IMR-90 (cell line): Measurements from ENCODE around the gene B4GALT5. TPM values are rescaled to one million over a fixed set of nuclear protein-coding genes. Genes with fewer than 3 reads are reported as not detected.

ENCODE experiments used
- ATAC-seq: fragments of 200-7000 bp; cut with Tn5 transposase; 2 replicates; pipeline ENCODE4 v1.9.1; 2020; ENCODE audit warnings: low read depth, mild to moderate bottlenecking, moderate library complexity
- BruUV-seq: library from RNA; stranded (reverse); fragments of 400-500 nt; replicated peaks from 2 replicates; lab custom pipeline; 2021; lab: Mats Ljungman, UMichigan
- CTCF ChIA-PET: fragments of 300-600 bp; formaldehyde crosslinking; extraction: SDS; loops from one replicate; lab custom pipeline; 2021; ENCODE audit warnings: antibody characterized with exemption; lab: Yijun Ruan, JAX
- POLR2A ChIA-PET: fragments of 300-600 bp; sonication (Branson Sonifier 250); formaldehyde crosslinking; loops from one replicate; lab custom pipeline; 2022; ENCODE audit warnings: antibody characterized with exemption; ENCODE audit not compliant: unreplicated experiment; lab: Charles Lee
- DNase-seq: peaks from one replicate; pipeline ENCODE4 v3.0.0; 2013
- H2AFZ ChIP-seq: replicated peaks from 2 replicates; pipeline ENCODE3; 2013; ENCODE audit warnings: low read length, mild to moderate bottlenecking; ENCODE audit not compliant: poor library complexity
- H2AK5ac ChIP-seq: 2 replicates; pipeline ENCODE4 v1.6.1; 2013; ENCODE audit warnings: low read depth, low read length, inconsistent platforms
- H2AK9ac ChIP-seq: replicated peaks from 2 replicates; pipeline ENCODE3; 2013; ENCODE audit warnings: mild to moderate bottlenecking, low read depth, low read length, moderate library complexity; ENCODE audit not compliant: poor library complexity
- H2BK120ac ChIP-seq: 2 replicates; pipeline ENCODE4 v1.6.1; 2013; ENCODE audit warnings: low read depth, low read length, inconsistent platforms
- H2BK15ac ChIP-seq: 3 replicates; pipeline ENCODE4 v1.6.1; 2013; ENCODE audit warnings: low read depth, low read length, inconsistent platforms
- H2BK20ac ChIP-seq: 2 replicates; pipeline ENCODE4 v1.6.1; 2013; ENCODE audit warnings: low read depth, mild to moderate bottlenecking, inconsistent platforms, low read length, moderate library complexity
- H2BK5ac ChIP-seq: 2 replicates; pipeline ENCODE4 v1.6.1; 2013; ENCODE audit warnings: mild to moderate bottlenecking, low read depth, low read length, inconsistent platforms; ENCODE audit not compliant: poor library complexity, severe bottlenecking
- H3K14ac ChIP-seq: replicated peaks from 2 replicates; pipeline ENCODE4 v1.6.1; 2013; ENCODE audit warnings: low read depth, low read length, inconsistent platforms
- H3K18ac ChIP-seq: 2 replicates; pipeline ENCODE4 v1.6.1; 2013; ENCODE audit warnings: low read depth, low read length, control low read depth
- H3K23ac ChIP-seq: 2 replicates; pipeline ENCODE4 v1.6.1; 2013; ENCODE audit warnings: low read depth, low read length, inconsistent platforms
- H3K27ac ChIP-seq: 2 replicates; pipeline ENCODE4 v1.5.1; 2013; ENCODE audit warnings: mild to moderate bottlenecking, control low read depth, low read length; ENCODE audit not compliant: insufficient read depth
- H3K27me3 ChIP-seq: 2 replicates; pipeline ENCODE4 v1.6.1; 2013; ENCODE audit warnings: low read length; ENCODE audit not compliant: control insufficient read depth, insufficient read depth
- H3K36me3 ChIP-seq: 2 replicates; pipeline ENCODE4 v1.6.1; 2013; ENCODE audit warnings: low read length, mixed read lengths; ENCODE audit not compliant: control insufficient read depth, insufficient read depth
- H3K4ac ChIP-seq: 2 replicates; pipeline ENCODE4 v1.6.1; 2013; ENCODE audit warnings: low read depth, low read length, inconsistent platforms
- H3K4me1 ChIP-seq: 2 replicates; pipeline ENCODE4 v1.6.1; 2013; ENCODE audit warnings: low read length, mixed read lengths; ENCODE audit not compliant: control insufficient read depth, insufficient read depth
- H3K4me2 ChIP-seq: 2 replicates; pipeline ENCODE4 v1.6.1; 2013; ENCODE audit warnings: low read depth, mild to moderate bottlenecking, control low read depth, low read length, moderate library complexity
- H3K4me3 ChIP-seq: 2 replicates; pipeline ENCODE4 v1.5.1; 2013; ENCODE audit warnings: low read depth, mild to moderate bottlenecking, control low read depth, low read length, moderate library complexity; ENCODE audit not compliant: insufficient read depth
- H3K56ac ChIP-seq: 2 replicates; pipeline ENCODE4 v1.6.1; 2013; ENCODE audit warnings: low read length, inconsistent platforms; ENCODE audit not compliant: insufficient read depth; ENCODE audit errors: extremely low read depth
- H3K79me1 ChIP-seq, 2 experiments: 2 replicates each; pipeline ENCODE4 v1.6.1; 2013; ENCODE audit warnings: low read length in 2 of 2, inconsistent platforms in 1 of 2, low read depth in 1 of 2
- H3K9ac ChIP-seq: 2 replicates; pipeline ENCODE4 v1.6.1; 2013; ENCODE audit warnings: low read depth, low read length, control low read depth
- H3K9me1 ChIP-seq: 2 replicates; pipeline ENCODE4 v1.6.1; 2013; ENCODE audit warnings: low read length, inconsistent platforms; ENCODE audit not compliant: insufficient read depth
- H3K9me3 ChIP-seq: 2 replicates; pipeline ENCODE4 v1.6.1; 2013; ENCODE audit warnings: low read length; ENCODE audit not compliant: control insufficient read depth, insufficient read depth
- H4K20me1 ChIP-seq: 2 replicates; pipeline ENCODE4 v1.6.1; 2013; ENCODE audit warnings: low read length, inconsistent platforms; ENCODE audit not compliant: insufficient read depth
- H4K5ac ChIP-seq: 2 replicates; pipeline ENCODE4 v1.6.1; 2013; ENCODE audit warnings: mild to moderate bottlenecking, low read depth, low read length, control low read depth
- H4K8ac ChIP-seq, 2 experiments: 2 replicates each; pipeline ENCODE4 v1.6.1; 2013; ENCODE audit warnings: low read depth in 2 of 2, low read length in 2 of 2, control low read depth in 1 of 2, inconsistent platforms in 1 of 2
- H4K91ac ChIP-seq: 2 replicates; pipeline ENCODE4 v1.6.1; 2013; ENCODE audit warnings: low read depth, low read length, inconsistent platforms; ENCODE audit not compliant: insufficient read depth
- BHLHE40 ChIP-seq: fragments of 150-350 bp; IDR thresholded peaks from 2 replicates; pipeline ENCODE4 v1.6.1; 2016; ENCODE audit warnings: mild to moderate bottlenecking, low read depth, low read length
- CEBPB ChIP-seq: IDR thresholded peaks from 2 replicates; pipeline ENCODE4 v1.6.1; 2012; ENCODE audit warnings: low read depth, low read length, improper control_type of control experiment
- CHD1 ChIP-seq: IDR thresholded peaks from 2 replicates; pipeline ENCODE4 v1.6.1; 2012; ENCODE audit warnings: low read depth, low read length, improper control_type of control experiment
- CTCF ChIP-seq: conservative IDR thresholded peaks from 2 replicates; pipeline ENCODE4 v1.5.1; 2012; ENCODE audit warnings: mild to moderate bottlenecking, low read depth, low read length, improper control_type of control experiment
- FOS ChIP-seq: fragments of 150-350 bp; IDR thresholded peaks from 2 replicates; pipeline ENCODE4 v1.6.1; 2016; ENCODE audit warnings: low read depth, low read length
- MAFK ChIP-seq: IDR thresholded peaks from 2 replicates; pipeline ENCODE4 v1.6.1; 2012; ENCODE audit warnings: low read depth, low read length, improper control_type of control experiment
- MAZ ChIP-seq: IDR thresholded peaks from 2 replicates; pipeline ENCODE4 v1.6.1; 2012; ENCODE audit warnings: low read depth, mild to moderate bottlenecking, low read length, improper control_type of control experiment, moderate library complexity, borderline replicate concordance
- MXI1 ChIP-seq: IDR thresholded peaks from 2 replicates; pipeline ENCODE4 v1.6.1; 2012; ENCODE audit warnings: low read depth, mild to moderate bottlenecking, low read length, moderate library complexity, borderline replicate concordance
- NFE2L2 ChIP-seq: fragments of 150-350 bp; IDR thresholded peaks from 2 replicates; pipeline ENCODE4 v1.6.1; 2016; ENCODE audit warnings: low read depth, mild to moderate bottlenecking, low read length
- POLR2A ChIP-seq: IDR thresholded peaks from 2 replicates; pipeline ENCODE4 v1.6.1; 2012; ENCODE audit warnings: mild to moderate bottlenecking, low read depth, low read length
- RAD21 ChIP-seq: IDR thresholded peaks from 2 replicates; pipeline ENCODE4 v1.6.1; 2012; ENCODE audit warnings: low read length, improper control_type of control experiment
- RCOR1 ChIP-seq: IDR thresholded peaks from 2 replicates; pipeline ENCODE4 v1.6.1; 2012; ENCODE audit warnings: mild to moderate bottlenecking, low read length, improper control_type of control experiment; ENCODE audit not compliant: insufficient replicate concordance
- RFX5 ChIP-seq: IDR thresholded peaks from 2 replicates; pipeline ENCODE4 v1.8.0; 2012; ENCODE audit warnings: low read depth, mild to moderate bottlenecking, low read length, moderate library complexity
- SMC3 ChIP-seq: fragments of 150-350 bp; IDR thresholded peaks from 2 replicates; pipeline ENCODE4 v1.6.1; 2016; ENCODE audit warnings: low read depth, mild to moderate bottlenecking, antibody characterized with exemption, low read length, moderate library complexity
- USF2 ChIP-seq: fragments of 150-350 bp; IDR thresholded peaks from 2 replicates; pipeline ENCODE4 v1.6.1; 2017; ENCODE audit warnings: mild to moderate bottlenecking, antibody characterized with exemption, low read length, low read depth
- WGBS, 2 experiments: methylation state at CpG; one replicate each; pipeline versions ENCODE4 v1.1.5 to v1.1.7; 2013; ENCODE audit warnings: missing lambda C conversion rate in 2 of 2; ENCODE audit not compliant: insufficient read length in 1 of 2; ENCODE audit errors: extremely low coverage in 2 of 2; 5-methylcytosine and 5-hydroxymethylcytosine counted together
- dilution Hi-C: fragments of 300-500 bp; cut with HindIII; formaldehyde crosslinking; loops from one replicate; pipeline ENCODE4 v1.14.3; 2018; ENCODE audit warnings: low sequenced_read_pairs; ENCODE audit not compliant: unreplicated experiment
- in situ Hi-C: fragments of 300-500 bp; cut with MboI; formaldehyde crosslinking; loops from 3 replicates; pipeline ENCODE4 v1.14.3; 2019; ENCODE audit warnings: low sequenced_read_pairs, inconsistent platforms, mixed read lengths
- intact Hi-C: fragments of 100-400 bp; cut with micrococcal nuclease; formaldehyde crosslinking; loops from 2 replicates; pipeline ENCODE4 v1.10.0; 2022
- polyA plus RNA-seq, 3 experiments: library from polyadenylated mRNA; depleted of rRNA; stranded (reverse); fragments of >200 nt; gene quantifications; 2 replicates each; pipeline ENCODE4 v1.2.3, GENCODE V29; 2012; ENCODE audit warnings: low replicate concordance in 1 of 3
- total RNA-seq: library from RNA; depleted of rRNA; stranded (reverse); fragments of >200 nt; gene quantifications from 2 replicates; pipeline ENCODE4 v1.2.3, GENCODE V29; 2012
- TF ChIP-seq, protein P1 (sequence below): fragments of 150-350 bp; IDR thresholded peaks from 2 replicates; pipeline ENCODE4 v1.6.1; 2016; ENCODE audit warnings: low read depth, mild to moderate bottlenecking, low read length, moderate library complexity, borderline replicate concordance

Gene B4GALT5
- total and polyA plus RNA-seq, 2 of the 4 experiments (the other 2 are of a cell fraction) = 11.3 to 20.4 TPM

- in situ Hi-C loops (no loop called here), intact Hi-C loops (no loop called here), dilution Hi-C loops (no loop called here)
- WGBS, 2 experiments = no CpG with 5 or more reads among the region's 2 CpGs
- ATAC-seq = no peak
- no peak overlapping the region for H3K18ac ChIP-seq
- H3K9me1 ChIP-seq = no peaks in the 10 kb centered on the region
- H4K91ac ChIP-seq = no peak overlapping the region
- H3K27ac ChIP-seq = no peak overlapping the region
- H3K56ac ChIP-seq = no peak overlapping the region
- H2BK20ac ChIP-seq = no peak overlapping the region
- no peak overlapping the region; the same call in 1 of the 2 replicates for H2AK5ac ChIP-seq
- no peaks in the 10 kb centered on the region for H3K36me3 ChIP-seq
- H2AK9ac ChIP-seq = no peak overlapping the region
- H3K79me1 ChIP-seq = no peaks in the 10 kb centered on the region
- no peak overlapping the region for H3K4me3 ChIP-seq
- no peak overlapping the region for H3K14ac ChIP-seq
- no peaks in the 10 kb centered on the region for H3K27me3 ChIP-seq
- ChIA-PET CTCF (no interaction called here), POLR2A (no interaction called here)
- H3K9me3 ChIP-seq = peaks cover 3% of the 10 kb centered on the region; the same call in 1 of the 2 replicates
- H2BK5ac ChIP-seq = no peak overlapping the region
- peaks cover 2% of the 10 kb centered on the region; the same call in 1 of the 2 replicates for H3K4me1 ChIP-seq
- DNase-seq = no peak
- no peak overlapping the region for H3K23ac ChIP-seq
- no peak for TF ChIP-seq CTCF
- no peak for TF ChIP-seq RAD21
- TF ChIP-seq MAZ = no peak
- TF ChIP-seq FOS = no peak
- no peak for TF ChIP-seq MAFK
- TF ChIP-seq CEBPB = no peak
- TF ChIP-seq RCOR1 = no peak
- TF ChIP-seq CHD1 = no peak
- TF ChIP-seq POLR2A = no peak
- TF ChIP-seq MXI1 = no peak
- no peak for TF ChIP-seq BHLHE40
- TF ChIP-seq, protein P1, sequence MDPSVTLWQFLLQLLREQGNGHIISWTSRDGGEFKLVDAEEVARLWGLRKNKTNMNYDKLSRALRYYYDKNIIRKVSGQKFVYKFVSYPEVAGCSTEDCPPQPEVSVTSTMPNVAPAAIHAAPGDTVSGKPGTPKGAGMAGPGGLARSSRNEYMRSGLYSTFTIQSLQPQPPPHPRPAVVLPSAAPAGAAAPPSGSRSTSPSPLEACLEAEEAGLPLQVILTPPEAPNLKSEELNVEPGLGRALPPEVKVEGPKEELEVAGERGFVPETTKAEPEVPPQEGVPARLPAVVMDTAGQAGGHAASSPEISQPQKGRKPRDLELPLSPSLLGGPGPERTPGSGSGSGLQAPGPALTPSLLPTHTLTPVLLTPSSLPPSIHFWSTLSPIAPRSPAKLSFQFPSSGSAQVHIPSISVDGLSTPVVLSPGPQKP = no peak
- TF ChIP-seq RFX5 = no peak
- no peak for TF ChIP-seq NFE2L2
- TF ChIP-seq SMC3 = no peak
- no peak for TF ChIP-seq USF2
- H4K20me1 ChIP-seq = no peaks in the 10 kb centered on the region
- H3K4ac ChIP-seq = no peak overlapping the region
- H2AFZ ChIP-seq = no peak overlapping the region
- H2BK15ac ChIP-seq = no peak overlapping the region
- no TSS peak for BruUV-seq
- H4K8ac ChIP-seq = no peak overlapping the region
- H2BK120ac ChIP-seq = no peak overlapping the region
- H3K4me2 ChIP-seq = no peak overlapping the region
- H4K5ac ChIP-seq = no peak overlapping the region
- H3K9ac ChIP-seq = no peak overlapping the region
These were observed 12.0 kb upstream of the B4GALT5 start for GRCh38 chr20:49725694-49726093.
